Inflammatory macrophage treated with lipopolysaccharide for 4 hours (primary cell): ENCODE data around the gene TSPAN19.
A peak's percentile ranks its signal among the peaks of the same experiment; 100 is the strongest.
"Not testable (repeated sequence)": the region's sequence is repeated elsewhere in the genome, so short reads cannot be mapped to it uniquely, and the experiment has no call there.

Experiments
- DNase-seq: peaks from one replicate; pipeline ENCODE4 v3.0.0-alpha.2; 2020

The TSPAN19 gene

DNA sequence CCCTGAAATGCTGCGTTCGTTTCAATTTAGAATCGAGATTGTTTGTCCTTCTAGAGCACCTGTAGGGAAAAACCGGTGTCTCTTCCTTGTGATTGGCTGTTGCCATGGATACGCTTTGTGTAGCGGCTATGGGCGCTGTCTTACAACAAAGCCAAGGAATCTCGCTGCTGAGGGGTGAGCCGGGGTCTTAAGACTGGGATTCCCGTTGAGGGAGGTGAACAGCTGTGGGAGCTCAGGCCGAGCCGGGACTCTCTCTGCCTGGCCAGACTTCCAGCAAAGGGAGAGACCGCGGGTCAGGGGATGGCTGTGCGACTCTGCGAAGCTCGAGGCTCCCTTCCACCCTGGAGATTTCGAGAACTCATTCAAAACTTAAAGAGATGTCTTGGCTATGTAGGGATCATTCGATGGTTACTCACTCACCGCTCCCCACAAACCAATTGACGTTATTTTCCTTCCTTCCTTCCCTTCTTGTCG lies at the start of gene TSPAN19, which contains the start of gene LRRIQ1:
TSPAN19 (minus strand) TSS at position 44 of the 474 bp plus-strand sequence. CDS start 6,331 bp downstream, outside the sequence.
LRRIQ1 (plus strand) TSS at position 118 of the 474 bp plus-strand sequence. CDS start 1,826 bp downstream, outside the sequence.
- peak; percentile 13 for DNase-seq

DNA sequence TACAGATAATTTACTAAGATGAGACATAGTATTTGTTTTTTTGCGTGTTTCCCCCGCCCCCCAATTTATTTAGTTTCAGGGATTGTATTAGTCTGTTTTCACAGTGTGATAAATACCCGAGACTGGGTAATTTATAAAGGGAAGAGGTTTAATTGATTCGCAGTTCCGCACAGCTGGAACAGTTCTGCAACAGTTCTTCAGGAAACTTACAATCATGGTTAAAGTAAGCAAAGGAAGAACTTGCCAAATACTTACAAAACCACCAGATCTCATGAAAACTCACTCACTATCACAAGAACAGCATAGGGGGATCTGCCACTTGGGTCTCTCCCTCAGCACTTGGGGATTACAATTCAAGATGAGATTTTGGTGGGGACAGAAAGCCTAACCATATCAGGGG lies 49.0 kb upstream of the TSPAN19 start:
- DNase-seq = no peak

DNA sequence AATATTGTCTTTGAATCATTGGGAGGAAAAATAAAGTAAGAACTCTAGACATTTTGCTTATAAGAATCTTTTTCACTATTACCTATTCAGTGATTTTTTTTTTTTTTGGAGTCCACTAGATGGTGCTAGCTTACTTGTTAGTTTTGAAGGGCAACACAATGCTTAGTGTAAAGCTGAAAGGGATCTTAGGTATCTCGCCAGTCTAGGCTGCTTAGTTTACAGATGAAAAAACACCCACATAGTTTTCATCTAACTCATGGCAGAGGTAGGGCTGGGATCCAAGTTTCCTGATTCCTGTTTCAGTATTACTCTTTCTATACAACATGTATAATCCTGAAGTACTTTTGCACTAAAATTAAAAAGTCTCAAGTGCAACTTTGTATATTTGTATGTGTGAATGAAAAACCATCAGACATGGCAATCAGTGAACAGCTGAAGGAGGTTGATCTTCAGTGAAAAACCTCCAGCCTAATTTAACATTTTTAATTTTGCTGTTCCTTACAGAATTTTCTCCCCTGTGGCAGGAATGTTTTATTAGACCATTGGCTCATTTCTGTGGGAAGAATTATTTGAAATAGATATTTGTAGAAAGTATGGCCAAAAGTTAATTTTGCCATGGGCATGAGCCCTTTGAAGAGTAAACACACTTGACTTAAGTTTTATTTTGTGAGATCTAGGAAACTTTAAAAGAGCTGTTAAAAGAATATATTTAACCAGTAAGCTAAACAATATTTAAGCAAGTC lies 40.8 kb upstream of the TSPAN19 start:
- peak; percentile 22 for DNase-seq

DNA sequence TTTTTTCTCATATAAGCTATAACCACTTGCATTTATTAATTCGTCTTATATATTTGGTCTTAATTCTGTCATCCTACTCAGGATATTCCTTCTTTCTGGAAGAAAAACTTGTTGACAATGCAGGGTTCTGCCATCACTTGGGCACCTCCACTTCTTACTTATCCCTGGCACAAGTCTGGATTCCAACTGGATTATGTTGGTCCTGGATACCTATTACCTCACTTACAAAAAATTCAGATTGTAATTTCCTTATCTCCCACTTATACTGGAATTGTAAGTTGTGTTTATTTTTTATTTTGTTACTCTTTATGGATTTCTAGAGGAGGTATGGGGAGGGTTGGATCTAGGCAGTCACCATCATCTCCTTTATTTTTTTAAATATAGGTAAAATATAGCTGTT lies 36.7 kb upstream of the TSPAN19 start:
- DNase-seq = no peak

DNA sequence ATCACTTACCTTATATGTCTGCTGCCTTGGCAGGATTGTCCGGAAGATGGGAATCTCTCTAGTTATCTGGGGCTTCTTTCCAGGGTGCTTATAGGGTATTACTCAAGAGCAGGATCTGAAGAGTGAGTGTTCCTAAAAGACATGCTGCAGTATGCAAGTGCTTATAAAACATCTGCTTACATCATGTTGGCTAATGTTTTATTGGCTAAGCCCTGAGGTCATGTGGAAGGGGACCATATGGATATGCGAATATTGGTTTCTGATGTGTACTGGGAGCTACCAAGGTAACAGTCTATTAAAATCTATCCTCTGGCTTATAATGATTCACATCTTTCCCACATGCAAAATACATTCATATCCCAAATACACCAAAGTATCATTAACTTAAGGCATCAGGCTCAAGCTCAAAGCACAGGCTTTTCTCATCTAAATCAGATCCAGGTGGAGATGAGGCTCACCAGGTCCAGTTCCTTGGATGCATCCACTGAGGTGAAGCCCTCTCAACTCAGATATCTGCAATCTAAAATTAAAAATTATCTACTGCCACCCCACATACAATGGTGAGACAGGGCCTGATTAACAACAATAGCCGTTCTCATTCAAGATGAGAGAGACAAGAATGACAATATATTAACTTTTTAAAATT lies 29.9 kb upstream of the TSPAN19 start:
- DNase-seq = no peak

DNA sequence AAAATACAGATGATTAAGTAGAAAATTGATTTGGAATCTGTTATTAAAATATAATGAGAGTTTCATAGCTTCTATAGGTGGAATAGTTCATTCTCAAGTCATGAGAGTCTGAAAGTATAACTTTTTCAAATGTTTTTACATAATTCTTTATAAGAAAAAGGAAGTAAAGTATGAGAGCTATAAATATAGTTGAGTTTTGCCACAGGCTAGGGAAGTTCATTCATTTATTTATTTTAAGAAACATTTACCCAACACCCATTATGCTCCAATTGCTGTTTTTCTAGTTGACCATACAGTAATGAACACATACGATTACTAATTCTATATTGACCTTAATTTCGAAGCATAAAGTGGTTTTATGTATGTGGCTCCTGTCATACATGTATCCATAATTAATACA lies 24.8 kb upstream of the TSPAN19 start:
- peak; percentile 22 for DNase-seq

DNA sequence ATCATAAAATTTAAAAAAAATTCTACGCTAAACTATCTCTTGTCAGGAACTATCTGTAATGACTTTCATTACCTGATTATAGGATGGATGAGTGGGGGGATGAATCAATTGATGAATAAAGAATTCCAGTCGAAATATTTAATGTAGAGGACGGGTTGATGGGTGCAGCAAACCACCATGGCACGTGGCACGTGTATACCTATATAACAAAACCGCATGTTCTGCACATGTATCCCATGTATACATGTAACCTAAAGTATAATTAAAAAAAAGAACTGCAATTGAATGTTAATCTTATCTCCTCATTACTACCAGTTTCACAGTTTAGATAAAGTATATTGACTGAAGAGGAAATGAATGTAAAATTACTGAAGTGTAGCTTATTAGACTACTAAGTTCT lies 23.5 kb upstream of the TSPAN19 start:
- no peak for DNase-seq

DNA sequence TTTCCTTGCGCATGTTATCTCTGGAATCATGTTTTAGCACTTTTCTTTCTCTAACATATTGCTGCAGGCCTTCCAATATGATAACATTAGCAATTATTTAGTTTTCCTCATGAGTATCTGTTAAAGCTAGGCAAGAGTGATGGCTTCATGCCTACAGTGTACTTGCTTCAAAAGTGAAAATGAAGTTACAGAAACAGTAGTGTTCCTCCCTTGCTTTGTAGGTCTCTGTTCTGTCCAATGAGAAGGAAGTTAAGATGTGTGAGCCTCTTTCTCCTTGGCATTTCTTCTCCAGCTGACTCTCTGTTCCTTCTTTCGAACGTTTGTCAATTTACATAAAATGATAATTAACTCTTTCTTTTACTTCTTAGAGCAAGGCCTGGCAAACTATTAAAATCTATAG lies 22.3 kb upstream of the TSPAN19 start:
- peak; percentile 26 for DNase-seq

DNA sequence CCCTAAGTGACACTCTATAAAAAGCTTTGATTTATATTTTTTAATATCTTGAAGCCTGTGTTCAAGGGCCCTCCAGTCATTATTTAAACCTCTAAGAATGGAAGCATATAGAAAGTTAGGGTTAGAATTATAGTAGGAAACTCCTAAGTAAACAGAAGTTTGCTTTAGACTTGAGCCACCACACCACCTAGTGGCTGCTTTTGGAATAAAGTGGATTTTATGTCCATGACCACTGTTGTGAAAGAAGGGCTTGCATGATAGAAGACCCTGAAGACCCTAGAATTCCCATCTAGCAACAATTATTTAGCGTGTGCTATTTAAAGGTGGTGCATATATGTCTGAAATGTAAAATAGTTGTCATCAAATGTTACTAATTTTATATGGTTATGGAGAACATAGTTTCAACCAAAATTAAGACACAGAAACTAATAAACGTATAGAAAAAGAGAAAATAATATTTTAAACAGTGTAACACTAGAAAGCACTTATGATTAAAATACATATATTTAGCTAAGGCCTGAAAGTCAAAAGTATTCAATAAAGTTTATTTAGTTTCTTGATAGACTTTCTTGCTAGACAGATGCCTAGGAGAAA lies 21.4 kb upstream of the TSPAN19 start:
- DNase-seq = peak; percentile 50

DNA sequence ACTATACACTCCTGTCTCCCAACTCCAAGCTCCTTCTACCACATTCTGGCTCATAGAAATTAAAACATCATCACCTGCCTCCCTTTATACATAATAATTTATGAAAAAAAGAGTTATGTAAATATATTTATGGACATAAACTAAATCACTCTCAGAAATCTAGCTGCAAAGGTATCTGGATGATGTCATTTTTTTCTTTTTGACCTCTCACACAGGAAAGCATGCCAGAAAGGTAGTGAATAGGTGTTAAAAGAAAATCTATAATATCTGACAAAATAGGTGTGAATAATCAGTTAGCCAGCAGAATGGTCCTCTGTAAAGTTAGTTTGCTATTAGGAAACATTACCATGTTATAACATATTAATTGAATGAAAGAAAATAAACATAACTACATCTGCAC lies 7.8 kb upstream of the TSPAN19 start:
- DNase-seq = no peak

DNA sequence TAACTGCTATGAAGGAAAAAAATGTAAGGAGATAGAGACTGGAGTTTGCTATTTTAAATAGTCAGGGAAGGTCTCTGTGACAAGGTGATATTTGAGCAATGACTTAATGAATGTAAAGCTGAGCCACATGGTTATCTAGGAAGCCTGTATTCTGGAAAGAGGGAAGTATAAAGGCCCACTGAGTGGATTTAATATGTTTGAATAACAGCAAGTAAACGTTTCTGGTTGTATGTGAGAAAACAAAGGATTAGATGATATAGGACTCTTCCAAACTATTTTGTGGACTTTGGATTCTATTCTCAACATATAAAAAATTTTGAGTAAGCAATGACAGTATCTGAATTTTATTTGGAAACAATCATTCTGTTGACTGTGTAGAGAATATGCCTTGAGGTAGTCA lies 5.3 kb upstream of the TSPAN19 start:
- no peak for DNase-seq

DNA sequence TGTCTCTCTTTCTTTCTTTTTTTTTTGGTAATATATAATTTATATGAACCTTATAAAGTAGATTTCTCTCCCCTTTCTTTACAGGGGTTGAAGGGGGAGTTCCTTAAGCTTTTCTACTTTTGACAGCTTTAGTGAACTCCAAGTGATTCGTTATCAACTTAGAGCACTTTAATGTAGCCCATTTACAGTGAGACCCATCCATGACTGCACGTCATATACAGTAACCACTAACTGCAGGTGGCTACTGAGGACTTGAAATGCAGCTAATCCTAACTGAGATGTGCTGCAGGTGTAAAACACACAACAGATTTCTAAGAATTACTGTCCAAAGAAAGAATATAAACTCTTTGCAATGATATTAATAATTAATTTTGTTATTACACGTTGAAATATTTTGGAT lies 656 bp upstream of the TSPAN19 start:
- DNase-seq = no peak

DNA sequence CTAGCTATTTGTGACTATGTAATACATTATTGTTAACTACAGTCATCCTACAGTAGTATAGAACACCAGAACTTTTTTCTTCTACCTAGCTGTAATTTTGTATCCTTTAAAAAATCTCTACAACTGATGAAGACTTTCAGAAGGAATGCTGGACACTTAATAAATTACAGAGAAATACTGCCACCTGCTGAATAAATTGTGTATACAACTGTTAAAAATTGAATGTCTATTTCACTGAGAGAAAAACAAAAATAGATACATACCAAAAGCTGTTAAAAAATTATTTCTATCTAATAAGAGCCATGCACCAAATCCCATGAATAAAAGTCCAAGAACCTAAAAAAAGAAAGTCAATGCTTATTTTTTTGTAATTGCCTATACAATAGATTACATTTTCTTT lies 6.6 kb downstream of the TSPAN19 start:
- DNase-seq = peak; percentile 44

DNA sequence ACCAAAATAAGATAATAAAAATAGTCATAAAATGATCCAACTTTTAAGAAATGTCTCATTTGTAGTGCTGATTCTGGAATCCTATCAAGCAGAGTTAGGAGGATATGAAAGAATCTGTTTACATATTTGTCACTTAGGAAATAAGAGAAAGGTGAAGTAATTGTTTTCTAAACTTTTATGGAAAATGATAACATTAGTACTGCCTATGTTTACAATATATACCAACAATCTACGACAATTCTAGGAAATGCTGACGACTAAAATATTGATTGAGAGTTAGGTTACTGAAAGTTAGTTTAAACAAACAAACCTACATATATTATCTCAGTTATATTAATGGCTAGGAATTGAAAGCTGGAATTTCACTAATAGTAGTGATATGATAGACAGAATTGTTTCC lies 18.0 kb downstream of the TSPAN19 start:
- no peak for DNase-seq

DNA sequence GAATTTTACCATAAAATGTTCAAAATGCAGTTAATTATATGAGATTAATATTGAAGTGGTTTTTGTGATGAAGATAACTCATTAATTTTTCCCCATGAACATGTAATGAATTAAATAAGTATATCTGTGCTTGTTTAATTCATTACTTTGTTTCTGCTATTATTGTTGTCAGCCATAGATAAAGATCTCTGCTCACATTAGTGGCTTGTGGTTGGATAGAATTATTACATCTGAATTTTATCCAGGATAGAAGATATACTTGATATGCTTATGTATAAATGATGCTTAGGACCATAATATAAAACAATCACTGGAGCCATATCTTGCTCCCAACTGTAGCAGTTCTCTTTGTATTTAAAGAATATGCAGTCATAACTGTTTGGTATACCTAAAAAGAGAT lies 18.5 kb downstream of the TSPAN19 start:
- no peak for DNase-seq

DNA sequence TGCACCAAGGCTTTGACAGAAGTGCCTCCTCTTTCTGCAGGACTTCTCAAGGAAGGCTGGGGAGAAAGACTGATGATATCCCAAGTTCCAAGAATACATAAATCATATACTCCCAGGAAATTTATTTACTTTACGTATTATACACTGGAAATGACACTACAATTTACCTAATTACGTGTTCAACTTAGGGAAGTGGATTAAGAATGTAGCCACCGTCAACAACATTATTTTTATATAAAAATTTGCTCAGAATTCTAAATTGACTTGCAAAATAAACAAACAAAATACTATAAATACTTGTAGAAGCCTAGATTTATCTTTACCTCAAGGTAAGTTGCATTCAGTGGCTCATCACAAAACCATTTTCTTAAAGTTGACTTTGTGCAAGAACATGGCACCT lies 18.9 kb downstream of the TSPAN19 start:
- DNase-seq = no peak

DNA sequence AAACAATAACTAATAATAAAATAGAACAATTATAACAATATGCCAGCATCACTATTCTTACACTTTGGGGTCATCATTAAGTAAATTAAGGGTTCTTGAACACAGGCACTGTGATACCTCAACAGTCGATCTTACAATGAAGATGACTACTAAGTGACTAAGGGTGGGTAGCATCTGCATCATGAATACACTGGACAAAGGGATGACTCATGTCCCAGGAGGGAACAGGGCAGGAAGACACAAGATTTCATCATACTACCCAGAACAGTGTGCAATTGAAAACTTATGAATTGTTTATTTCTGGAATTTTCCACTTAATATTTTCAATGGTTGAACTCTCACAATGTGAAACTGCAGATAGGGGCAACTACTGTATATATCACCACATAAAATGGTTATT lies 19.7 kb downstream of the TSPAN19 start:
- peak; percentile 43 for DNase-seq

DNA sequence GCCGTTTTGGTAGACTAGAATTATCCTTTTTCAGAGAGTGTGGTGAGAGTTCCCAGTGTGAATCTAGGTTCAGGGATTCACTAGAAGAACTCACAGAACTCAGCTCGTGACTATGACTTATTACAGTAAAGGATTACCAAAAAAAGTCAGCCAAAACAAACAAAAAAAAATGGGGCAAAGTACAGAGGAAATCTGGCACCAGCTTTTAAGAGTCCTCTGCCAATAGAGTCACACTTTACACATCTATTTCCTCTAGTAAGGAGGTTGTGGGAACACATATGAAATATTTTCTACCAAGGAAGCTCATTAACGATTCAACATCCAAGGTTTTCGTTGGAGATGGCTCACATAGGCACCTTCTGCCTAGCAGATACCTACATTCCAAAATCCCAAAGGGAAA lies 28.2 kb downstream of the TSPAN19 start:
- no peak for DNase-seq

DNA sequence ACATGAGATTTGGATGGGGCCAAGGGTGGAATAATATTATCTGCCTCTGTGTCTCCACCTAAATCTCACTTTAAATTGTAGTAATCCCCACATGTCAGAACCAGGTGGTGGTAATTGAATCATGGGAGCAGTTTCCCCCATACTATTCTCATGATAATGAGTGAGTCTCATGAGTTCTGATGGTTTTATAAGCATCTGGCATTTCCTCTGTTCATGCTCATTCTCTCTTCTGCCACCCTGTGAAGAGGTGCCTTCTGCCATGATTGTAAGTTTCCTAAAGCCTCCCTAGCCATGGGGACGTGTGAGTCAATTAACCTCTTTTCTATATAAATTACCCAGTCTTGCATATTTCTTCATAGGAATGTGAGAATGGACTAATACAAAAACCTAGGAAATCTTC lies 29.9 kb downstream of the TSPAN19 start:
- DNase-seq = no peak

DNA sequence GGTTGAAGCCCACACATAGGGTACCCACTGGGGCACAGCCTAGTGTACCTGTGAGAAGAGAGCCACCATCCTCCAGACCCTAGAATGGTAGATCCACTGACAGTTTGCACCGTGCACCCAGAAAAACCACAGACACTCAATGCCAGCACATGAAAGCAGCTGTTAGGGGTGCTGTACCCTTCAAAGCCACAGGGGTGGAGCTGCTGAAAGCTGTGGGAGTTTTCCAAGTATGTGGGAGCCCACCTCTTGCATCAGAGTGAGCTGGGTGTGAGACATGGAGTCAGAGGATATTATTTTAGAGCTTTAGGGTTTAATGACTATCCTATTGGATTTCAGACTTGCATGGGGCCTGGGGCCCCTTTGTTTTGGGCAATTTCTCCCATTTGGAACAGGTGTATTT lies 30.5 kb downstream of the TSPAN19 start:
- DNase-seq = no peak

DNA sequence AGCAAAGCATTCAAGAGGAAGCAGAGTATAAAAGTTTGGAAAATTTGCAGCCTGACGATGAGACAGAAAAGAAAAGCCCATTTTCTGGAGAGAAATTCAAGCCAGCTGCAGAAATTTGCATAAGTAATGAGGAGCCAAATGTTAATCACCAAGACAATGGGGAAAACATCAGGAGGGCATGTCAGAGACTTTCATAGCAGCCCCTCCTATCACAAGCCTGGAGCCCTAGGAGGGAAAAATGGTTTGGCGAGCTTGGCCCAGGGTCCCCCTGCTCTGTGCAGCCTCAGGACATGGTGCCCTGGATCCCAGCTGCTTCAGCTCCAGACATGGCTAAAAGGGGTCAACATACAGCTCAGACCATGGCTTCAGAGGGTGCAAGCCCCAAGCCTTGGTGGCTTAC lies 31.0 kb downstream of the TSPAN19 start:
- not testable (repeated sequence) for DNase-seq

DNA sequence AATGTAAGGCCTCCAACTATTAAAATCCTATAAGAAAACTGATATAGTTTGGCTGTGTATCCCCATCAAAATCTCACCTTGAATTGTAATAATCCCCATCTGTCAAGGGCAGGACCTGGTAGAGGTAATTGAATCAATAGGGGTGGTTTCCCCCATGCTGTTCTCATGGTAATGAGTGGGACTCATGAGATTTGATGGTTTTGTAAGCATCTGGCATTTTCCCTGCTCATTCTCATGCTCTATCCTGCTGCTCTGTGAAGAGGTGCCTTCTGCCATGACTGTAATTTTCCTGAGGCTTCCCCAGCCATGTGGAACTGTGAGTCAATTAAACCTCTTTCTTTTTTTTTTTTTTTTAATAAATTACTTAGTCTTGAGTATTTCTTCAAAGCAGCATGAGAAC lies 31.9 kb downstream of the TSPAN19 start:
- DNase-seq = no peak

DNA sequence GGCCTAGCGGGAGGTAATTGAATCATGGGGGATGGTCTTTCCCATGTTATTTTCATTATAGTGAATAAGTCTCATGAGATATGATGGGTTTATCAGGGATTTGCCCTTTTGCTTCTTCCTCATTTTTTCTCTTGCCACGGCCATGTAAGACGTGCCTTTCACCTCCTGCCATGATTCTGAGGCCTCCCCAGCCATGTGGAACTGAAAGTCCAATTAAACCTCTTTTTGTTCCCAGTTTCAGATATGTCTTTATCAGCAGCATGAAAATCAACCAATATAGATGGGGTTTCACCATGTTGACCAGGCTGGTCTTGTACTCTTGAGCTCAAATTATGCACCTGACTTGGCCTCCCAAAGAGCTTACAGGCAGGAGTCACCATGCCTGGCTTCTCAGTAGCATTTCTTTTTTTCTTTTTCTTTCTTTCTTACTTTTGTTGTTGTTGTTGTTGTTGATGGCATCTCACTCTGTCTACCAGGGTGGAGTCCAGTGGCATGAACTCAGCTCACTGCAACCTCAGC lies 33.2 kb downstream of the TSPAN19 start:
- DNase-seq = no peak

DNA sequence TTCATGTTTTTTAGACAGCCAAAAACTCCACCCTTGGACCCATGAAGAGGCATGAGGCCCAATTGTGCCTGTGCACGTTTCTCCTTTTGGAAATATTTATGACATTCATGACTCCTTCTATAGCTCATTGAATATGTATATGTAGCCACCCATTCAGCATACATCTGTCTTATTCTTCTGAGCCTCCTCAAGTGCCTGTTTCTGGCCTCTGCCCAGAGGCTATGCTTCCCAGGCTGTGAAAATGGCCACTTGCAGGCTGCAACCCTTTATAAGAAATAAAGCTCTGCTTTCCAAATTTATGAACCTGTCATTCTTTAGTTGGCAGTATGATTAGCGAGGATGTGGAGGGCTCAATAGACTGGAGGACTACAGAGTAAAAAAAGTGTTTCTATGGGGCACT lies 35.3 kb downstream of the TSPAN19 start:
- DNase-seq = no peak
